ENCODE results near the gene HOMER2.

- no peak for TF ChIP-seq CTCF (conservative IDR thresholded peaks at IDR 0.05; ENCODE audit: low read length)
- no peak for TF ChIP-seq EZH2phosphoT487 (IDR thresholded peaks at IDR 0.05; ENCODE audit: borderline replicate concordance)
Observed at GRCh38 chr15:82910721-82911120, 41.8 kb downstream of the HOMER2 start.

Data from Loucy (cell line).